IPS DF 6.9 (cell line): ENCODE measurements around the gene PCDHA6.
A peak's percentile ranks its signal among the peaks of the same experiment; 100 is the strongest.
"Not testable (repeated sequence)": the region's sequence is repeated elsewhere in the genome, so short reads cannot be mapped to it uniquely, and the experiment has no call there.

Source experiments
- DNase-seq: peaks from one replicate; pipeline ENCODE4 v3.0.0-alpha.2; 2013; ENCODE audit warnings: low read depth, low spot score
- H3K27ac ChIP-seq: one replicate; pipeline ENCODE4 v1.5.1; 2013; ENCODE audit warnings: low read length, control low read depth
- H3K27me3 ChIP-seq: 2 replicates; pipeline ENCODE4 v1.6.1; 2013; ENCODE audit warnings: mild to moderate bottlenecking, low read length; ENCODE audit not compliant: control insufficient read depth, insufficient read depth
- H3K36me3 ChIP-seq: 2 replicates; pipeline ENCODE4 v1.6.1; 2013; ENCODE audit warnings: low read length; ENCODE audit not compliant: control insufficient read depth, insufficient read depth
- H3K4me1 ChIP-seq: 2 replicates; pipeline ENCODE4 v1.6.1; 2013; ENCODE audit warnings: low read length; ENCODE audit not compliant: control insufficient read depth, insufficient read depth
- H3K4me3 ChIP-seq: 2 replicates; pipeline ENCODE4 v1.5.1; 2013; ENCODE audit warnings: mild to moderate bottlenecking, low read length
- H3K9me3 ChIP-seq: 2 replicates; pipeline ENCODE4 v1.6.1; 2013; ENCODE audit warnings: low read length, inconsistent platforms; ENCODE audit not compliant: control insufficient read depth, insufficient read depth
- WGBS: extraction: QIAGEN DNeasy Blood & Tissue Kit; methylation state at CpG from one replicate; pipeline ENCODE4 v1.1.7; 2013; ENCODE audit warnings: mixed read lengths, missing lambda C conversion rate; ENCODE audit not compliant: insufficient read length, insufficient coverage; 5-methylcytosine and 5-hydroxymethylcytosine counted together

Gene PCDHA6

GRCh38 chr5:140821375-140822280, 6.1 kb upstream of the PCDHA6 start, which contains the start of gene PCDHA5:
Gene PCDHA5 (plus strand): TSS chr5:140821613.
- Histone ChIP-seq H3K27ac (no peak within 1 kb of the TSS), H3K27me3 (no peaks in the 10 kb centered on the region), H3K9me3 (no peaks in the 10 kb centered on the region), H3K4me1 (no peaks in the 10 kb centered on the region), H3K36me3 (no peaks in the 10 kb centered on the region), H3K4me3 (peak within 1 kb of the TSS; percentile 49; the same call in 1 of the 2 replicates)
- no peak for DNase-seq
- WGBS = 100% methylated on average over 2 of the region's 39 CpGs

DNA sequence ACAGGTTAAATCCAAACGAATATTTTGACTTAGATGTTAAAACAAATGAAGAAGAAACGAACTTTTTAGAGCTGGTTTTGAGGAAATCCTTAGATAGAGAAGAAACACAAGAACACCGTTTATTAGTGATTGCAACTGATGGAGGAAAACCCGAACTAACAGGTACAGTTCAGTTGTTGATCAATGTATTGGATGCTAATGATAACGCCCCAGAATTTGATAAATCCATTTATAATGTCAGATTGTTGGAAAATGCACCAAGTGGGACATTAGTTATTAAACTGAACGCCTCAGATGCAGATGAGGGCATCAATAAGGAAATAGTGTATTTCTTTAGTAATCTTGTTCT, 5.5 kb upstream of the PCDHA6 start:
- Histone ChIP-seq H3K9me3 (no peaks in the 10 kb centered on the region), H3K27ac (no peak overlapping the region), H3K4me1 (no peaks in the 10 kb centered on the region), H3K4me3 (no peak overlapping the region), H3K36me3 (no peaks in the 10 kb centered on the region), H3K27me3 (no peaks in the 10 kb centered on the region)
- WGBS = no CpG with 5 or more reads among the region's 6 CpGs
- no peak for DNase-seq

DNA sequence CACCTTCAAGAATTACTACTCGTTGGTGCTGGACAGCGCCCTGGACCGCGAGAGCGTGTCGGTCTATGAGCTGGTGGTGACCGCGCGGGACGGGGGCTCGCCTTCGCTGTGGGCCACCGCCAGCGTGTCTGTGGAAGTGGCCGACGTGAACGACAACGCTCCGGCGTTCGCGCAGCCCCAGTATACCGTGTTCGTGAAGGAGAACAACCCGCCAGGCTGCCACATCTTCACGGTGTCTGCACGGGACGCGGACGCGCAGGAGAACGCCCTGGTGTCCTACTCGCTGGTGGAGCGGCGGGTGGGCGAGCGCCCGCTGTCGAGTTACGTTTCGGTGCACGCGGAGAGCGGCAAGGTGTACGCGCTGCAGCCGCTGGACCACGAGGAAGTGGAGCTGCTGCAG, 4.8 kb upstream of the PCDHA6 start:
- WGBS = no CpG with 5 or more reads among the region's 48 CpGs
- H3K9me3 ChIP-seq, H3K4me1 ChIP-seq, H3K27ac ChIP-seq, H3K27me3 ChIP-seq, H3K36me3 ChIP-seq, H3K4me3 ChIP-seq, DNase-seq: not testable (repeated sequence)

DNA sequence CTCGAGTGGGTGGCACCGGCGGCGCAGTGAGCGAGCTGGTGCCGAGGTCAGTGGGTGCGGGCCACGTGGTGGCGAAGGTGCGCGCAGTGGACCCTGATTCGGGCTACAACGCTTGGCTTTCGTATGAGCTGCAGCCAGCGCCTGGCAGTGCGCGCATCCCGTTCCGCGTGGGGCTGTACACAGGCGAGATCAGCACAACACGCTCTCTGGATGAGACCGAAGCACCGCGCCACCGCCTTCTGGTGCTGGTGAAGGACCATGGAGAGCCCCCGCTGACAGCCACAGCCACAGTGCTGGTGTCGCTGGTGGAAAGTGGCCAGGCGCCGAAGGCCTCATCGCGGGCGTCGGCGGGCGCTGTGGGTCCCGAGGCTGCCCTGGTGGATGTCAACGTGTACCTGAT, 4.3 kb upstream of the PCDHA6 start:
- H3K4me3 ChIP-seq = no peak overlapping the region
- H3K27me3 ChIP-seq = no peaks in the 10 kb centered on the region
- no CpG with 5 or more reads among the region's 38 CpGs for WGBS
- no peak for DNase-seq
- no peaks in the 10 kb centered on the region for H3K36me3 ChIP-seq
- no peaks in the 10 kb centered on the region for H3K4me1 ChIP-seq
- H3K27ac ChIP-seq = no peak overlapping the region
- no peaks in the 10 kb centered on the region for H3K9me3 ChIP-seq

- H3K36me3 ChIP-seq = no peaks in the 10 kb centered on the region
- H3K4me3 ChIP-seq = no peak overlapping the region
- DNase-seq = no peak
- H3K27me3 ChIP-seq = no peaks in the 10 kb centered on the region
- whole genome bisulfite sequencing = no CpG with 5 or more reads among the region's 18 CpGs
- H3K27ac ChIP-seq = no peak overlapping the region
- H3K4me1 ChIP-seq = no peaks in the 10 kb centered on the region
- no peaks in the 10 kb centered on the region for H3K9me3 ChIP-seq
Observed at GRCh38 chr5:140828362-140828737, 590 bp downstream of the PCDHA6 start.

GRCh38 chr5:140829511-140830501, 2.0 kb downstream of the PCDHA6 start:
- H3K27ac ChIP-seq, DNase-seq, H3K27me3 ChIP-seq, H3K9me3 ChIP-seq, H3K4me1 ChIP-seq, H3K4me3 ChIP-seq, H3K36me3 ChIP-seq: not testable (repeated sequence)
- WGBS = no CpG with 5 or more reads among the region's 106 CpGs

- H3K9me3 ChIP-seq = no peaks in the 10 kb centered on the region
- no peak for DNase-seq
- H3K27ac ChIP-seq = no peak within 1 kb of the TSS
- no peaks in the 10 kb centered on the region for H3K4me1 ChIP-seq
- H3K36me3 ChIP-seq = no peaks in the 10 kb centered on the region
- H3K4me3 ChIP-seq = no peak within 1 kb of the TSS
- H3K27me3 ChIP-seq = no peaks in the 10 kb centered on the region
- no CpG with 5 or more reads among the region's 8 CpGs for WGBS
Observed at GRCh38 chr5:140833993-140834392, 6.2 kb downstream of the PCDHA6 start, which contains the start of gene PCDHA7. Gene PCDHA7 (plus strand): TSS chr5:140834269. CDS start chr5:140834384, 115 bp downstream.

- not testable (repeated sequence) for DNase-seq, H3K4me3 ChIP-seq, H3K36me3 ChIP-seq, H3K9me3 ChIP-seq, H3K27me3 ChIP-seq, H3K4me1 ChIP-seq, H3K27ac ChIP-seq
- WGBS = no CpG with 5 or more reads among the region's 38 CpGs
Observed at GRCh38 chr5:140834439-140835008, 6.8 kb downstream of the PCDHA6 start.

DNA sequence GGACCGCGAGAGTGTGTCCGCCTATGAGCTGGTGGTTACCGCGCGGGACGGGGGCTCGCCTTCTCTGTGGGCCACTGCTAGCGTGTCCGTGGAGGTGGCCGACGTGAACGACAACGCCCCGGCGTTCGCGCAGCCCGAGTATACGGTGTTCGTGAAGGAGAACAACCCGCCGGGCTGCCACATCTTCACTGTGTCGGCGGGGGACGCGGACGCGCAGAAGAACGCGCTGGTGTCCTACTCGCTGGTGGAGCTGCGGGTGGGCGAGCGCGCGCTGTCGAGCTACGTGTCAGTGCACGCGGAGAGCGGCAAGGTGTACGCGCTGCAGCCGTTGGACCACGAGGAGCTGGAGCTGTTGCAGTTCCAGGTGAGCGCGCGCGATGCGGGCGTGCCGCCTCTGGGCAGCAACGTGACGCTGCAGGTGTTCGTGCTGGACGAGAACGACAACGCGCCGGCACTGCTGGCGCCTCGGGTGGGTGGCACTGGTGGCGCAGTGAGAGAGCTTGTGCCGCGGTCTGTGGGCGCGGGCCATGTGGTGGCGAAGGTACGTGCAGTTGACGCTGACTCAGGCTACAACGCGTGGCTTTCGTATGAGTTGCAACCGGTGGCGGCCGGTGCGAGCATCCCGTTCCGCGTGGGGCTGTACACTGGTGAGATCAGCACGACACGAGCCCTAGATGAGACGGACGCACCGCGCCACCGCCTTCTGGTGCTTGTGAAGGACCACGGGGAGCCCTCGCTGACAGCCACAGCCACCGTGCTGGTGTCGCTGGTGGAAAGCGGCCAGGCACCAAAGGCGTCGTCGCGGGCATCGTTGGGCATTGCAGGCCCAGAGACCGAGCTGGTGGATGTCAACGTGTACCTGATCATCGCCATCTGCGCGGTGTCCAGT, 8.1 kb downstream of the PCDHA6 start:
- Histone ChIP-seq H3K4me3 (no peak overlapping the region), H3K36me3 (no peaks in the 10 kb centered on the region), H3K27me3 (no peaks in the 10 kb centered on the region), H3K4me1 (no peaks in the 10 kb centered on the region), H3K9me3 (no peaks in the 10 kb centered on the region), H3K27ac (no peak overlapping the region)
- DNase-seq = no peak
- WGBS = no CpG with 5 or more reads among the region's 103 CpGs
